Stimulated activated CD4-positive, alpha-beta T cell treated with anti-CD3 and anti-CD28 coated beads, Interleukin-4, amount 100 ng/mL, for 1 hour (primary cell): Measurements from ENCODE around the gene GAS1.
A peak's percentile ranks its signal among the peaks of the same experiment; 100 is the strongest.

Experiments
- DNase-seq: peaks from one replicate; pipeline ENCODE4 v3.0.0-alpha.2; 2020

Gene GAS1

GRCh38 chr9:86962692-86963091 lies 15.4 kb upstream of the GAS1 start:
- DNase-seq, result no peak

GRCh38 chr9:86960938-86961337 lies 13.6 kb upstream of the GAS1 start:
- DNase-seq, result no peak

- DNase-seq, result no peak
These were observed 10.9 kb upstream of the GAS1 start for GRCh38 chr9:86958203-86958602.

GRCh38 chr9:86955561-86955960 lies 8.3 kb upstream of the GAS1 start:
- DNase-seq, result no peak

- no peak for DNase-seq
These were observed 7.7 kb upstream of the GAS1 start for GRCh38 chr9:86955042-86955441.

GRCh38 chr9:86953181-86953580 lies 5.9 kb upstream of the GAS1 start:
- DNase-seq, result no peak

GRCh38 chr9:86948074-86948929 lies 996 bp upstream of the GAS1 start:
- DNase-seq, result peak; percentile 75

GRCh38 chr9:86946201-86947145 lies 833 bp downstream of the GAS1 start:
- peak; percentile 69 for DNase-seq

- no peak for DNase-seq
These were observed 1.5 kb downstream of the GAS1 start for GRCh38 chr9:86945728-86946200.

- no peak for DNase-seq
These were observed 2.2 kb downstream of the GAS1 start for GRCh38 chr9:86944796-86945727.

GRCh38 chr9:86943201-86944113 lies 3.8 kb downstream of the GAS1 start:
- DNase-seq, result no peak

GRCh38 chr9:86942281-86943200 lies 4.8 kb downstream of the GAS1 start:
- no peak for DNase-seq

- DNase-seq, result no peak
These were observed 6.1 kb downstream of the GAS1 start for GRCh38 chr9:86941197-86941596.

- no peak for DNase-seq
These were observed 6.5 kb downstream of the GAS1 start for GRCh38 chr9:86940774-86941173.

GRCh38 chr9:86939891-86940290 lies 7.4 kb downstream of the GAS1 start:
- no peak for DNase-seq

GRCh38 chr9:86939321-86939720 lies 8.0 kb downstream of the GAS1 start:
- no peak for DNase-seq

- no peak for DNase-seq
These were observed 8.5 kb downstream of the GAS1 start for GRCh38 chr9:86938780-86939179.

GRCh38 chr9:86926145-86926544 lies 21.2 kb downstream of the GAS1 start:
- no peak for DNase-seq

- no peak for DNase-seq
These were observed 21.6 kb downstream of the GAS1 start for GRCh38 chr9:86925686-86926085.

GRCh38 chr9:86924206-86924605 lies 23.1 kb downstream of the GAS1 start:
- DNase-seq, result no peak
